ENCODE results near the gene HOXB9. TPM values are rescaled to one million over a fixed set of nuclear protein-coding genes. Genes with fewer than 3 reads are reported as not detected.

The HOXB9 gene
- total and polyA plus RNA-seq, 2 donors (not counting 3 experiments of a cell fraction or from before 2014, with no cell fraction given): 0.79 to 1.1 TPM

- intact Hi-C loops (cut with micrococcal nuclease) (no loop called here), dilution Hi-C loops (cut with MboI; ENCODE audit: extremely low pct_ligation_motif_present, low sequenced_read_pairs) (no loop called here)
- POLR2A ChIA-PET: no interaction called here
- FAIRE-seq (no peak), DNase-seq (ENCODE audit: low read depth, low spot score) (no peak)
- Histone ChIP-seq H2AFZ (ENCODE audit: low read depth, low read length) (no peak overlapping the region), H3K9me3 (replicated peaks; ENCODE audit: control insufficient read depth, insufficient read depth, low read length) (no peaks in the 10 kb centered on the region), H3K9me1 (replicated peaks; ENCODE audit: control insufficient read depth, extremely low read depth, insufficient read depth, low read length) (no peaks in the 10 kb centered on the region), H3K4me1 (ENCODE audit: control insufficient read depth, extremely low read depth, insufficient read depth, low read length) (no peaks in the 10 kb centered on the region), H4K20me1 (replicated peaks; ENCODE audit: control insufficient read depth, extremely low read depth, insufficient read depth, low read length) (no peaks in the 10 kb centered on the region), H3K9ac (replicated peaks; ENCODE audit: extremely low read depth, insufficient read depth, low read length) (no peak overlapping the region), H3K27me3 (ENCODE audit: control insufficient read depth in 2 of 2, insufficient read depth in 2 of 2, low read length in 2 of 2) (peaks cover 48 to 55% of the 10 kb centered on the region in 2 experiments), H3K27ac (ENCODE audit: insufficient read depth, low read depth, low read length) (no peak overlapping the region), H3K79me2 (ENCODE audit: control insufficient read depth, insufficient read depth, low read length) (no peaks in the 10 kb centered on the region), H3K4me3 (replicated peaks in 1 of 3; ENCODE audit: insufficient read depth in 1 of 3, low read depth in 1 of 3, low read length in 3 of 3) (no peak overlapping the region), H3K4me2 (ENCODE audit: insufficient read depth, low read length) (no peak overlapping the region), H3K36me3 (ENCODE audit: control insufficient read depth in 2 of 2, extremely low read depth in 1 of 2, insufficient read depth in 2 of 2, low read length in 2 of 2) (no peaks in the 10 kb centered on the region)
- no TSS peak for BruUV-seq (replicated peaks)
- TF ChIP-seq EZH2 (IDR thresholded peaks at IDR 0.05; ENCODE audit: borderline replicate concordance, low read depth, low read length, severe bottlenecking) (no peak), MAX (IDR thresholded peaks at IDR 0.05; ENCODE audit: insufficient read depth, insufficient read length) (no peak), GATA2 (IDR thresholded peaks at IDR 0.05; ENCODE audit: insufficient read depth, insufficient read length, low read depth, low read length) (no peak), POLR2A (IDR thresholded peaks at IDR 0.05; ENCODE audit: low read depth, low read length) (no peak), MYC (IDR thresholded peaks at IDR 0.05; ENCODE audit: low read depth, low read length) (no peak), POLR2AphosphoS5 (IDR thresholded peaks at IDR 0.05; ENCODE audit: insufficient read depth, low read depth, low read length) (no peak), JUN (IDR thresholded peaks at IDR 0.05; ENCODE audit: borderline replicate concordance, insufficient read depth, insufficient read length, low read depth) (no peak), FOS (IDR thresholded peaks at IDR 0.05; ENCODE audit: borderline replicate concordance, insufficient read depth, low read length) (no peak)
- TF ChIP-seq, protein P1, sequence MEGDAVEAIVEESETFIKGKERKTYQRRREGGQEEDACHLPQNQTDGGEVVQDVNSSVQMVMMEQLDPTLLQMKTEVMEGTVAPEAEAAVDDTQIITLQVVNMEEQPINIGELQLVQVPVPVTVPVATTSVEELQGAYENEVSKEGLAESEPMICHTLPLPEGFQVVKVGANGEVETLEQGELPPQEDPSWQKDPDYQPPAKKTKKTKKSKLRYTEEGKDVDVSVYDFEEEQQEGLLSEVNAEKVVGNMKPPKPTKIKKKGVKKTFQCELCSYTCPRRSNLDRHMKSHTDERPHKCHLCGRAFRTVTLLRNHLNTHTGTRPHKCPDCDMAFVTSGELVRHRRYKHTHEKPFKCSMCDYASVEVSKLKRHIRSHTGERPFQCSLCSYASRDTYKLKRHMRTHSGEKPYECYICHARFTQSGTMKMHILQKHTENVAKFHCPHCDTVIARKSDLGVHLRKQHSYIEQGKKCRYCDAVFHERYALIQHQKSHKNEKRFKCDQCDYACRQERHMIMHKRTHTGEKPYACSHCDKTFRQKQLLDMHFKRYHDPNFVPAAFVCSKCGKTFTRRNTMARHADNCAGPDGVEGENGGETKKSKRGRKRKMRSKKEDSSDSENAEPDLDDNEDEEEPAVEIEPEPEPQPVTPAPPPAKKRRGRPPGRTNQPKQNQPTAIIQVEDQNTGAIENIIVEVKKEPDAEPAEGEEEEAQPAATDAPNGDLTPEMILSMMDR (IDR thresholded peaks at IDR 0.05; ENCODE audit: extremely low read depth in 1 of 2, insufficient read depth in 1 of 2, low read depth in 1 of 2, low read length in 2 of 2): no peak
- CTCF ChIA-PET: interaction anchor here (4.5 kb wide), 1 partner anchor 12 kb away, joined by 23 read pairs; no protein-coding TSS in a partner anchor
Observed at GRCh38 chr17:48647963-48648245, 21.7 kb upstream of the HOXB9 start.

Data from endothelial cell of umbilical vein (primary cell).